Thoracic aorta (tissue), 2 donors: ENCODE results near the gene DLGAP3. TPM values are rescaled to one million over a fixed set of nuclear protein-coding genes. Genes with fewer than 3 reads are reported as not detected.

Experiments
- ATAC-seq: fragments of 150-250 bp; one replicate; pipeline ENCODE4 v1.8.0; 2017; ENCODE audit warnings: low read depth; ENCODE audit not compliant: insufficient number of reproducible peaks, low FRiP score
- DNase-seq: peaks from one replicate; pipeline ENCODE4 v3.0.0-alpha.2; 2020; ENCODE audit warnings: low spot score
- H3K27ac ChIP-seq, 2 donors: fragments of 200-600 bp; sonication (generic); 1 replicate in 1 of 2; 2 replicates in 1 of 2; pipeline ENCODE4 v1.5.1; 2016; ENCODE audit warnings: mild to moderate bottlenecking in 2 of 2, moderate library complexity in 2 of 2
- H3K27me3 ChIP-seq: fragments of 200-600 bp; sonication (generic); replicated peaks from 2 replicates; pipeline ENCODE4 v1.6.0; 2016; ENCODE audit warnings: mild to moderate bottlenecking; ENCODE audit not compliant: insufficient read depth
- H3K36me3 ChIP-seq: fragments of 200-600 bp; sonication (generic); one replicate; pipeline ENCODE4 v1.5.1; 2016
- H3K4me1 ChIP-seq, 2 donors: fragments of 200-600 bp; sonication (generic); 1 replicate in 1 of 2; 2 replicates in 1 of 2; pipeline versions ENCODE4 v1.5.1 to v1.6.0; 2016; ENCODE audit warnings: low read depth in 2 of 2, mild to moderate bottlenecking in 1 of 2; ENCODE audit not compliant: control insufficient read depth in 1 of 2
- H3K4me3 ChIP-seq: fragments of 200-600 bp; sonication (generic); 2 replicates; pipeline ENCODE4 v1.5.1; 2016; ENCODE audit warnings: mild to moderate bottlenecking
- H3K9me3 ChIP-seq: fragments of 200-600 bp; sonication (generic); 2 replicates; pipeline ENCODE4 v1.5.1; 2016
- total RNA-seq, 2 donors: library from RNA; depleted of rRNA; stranded (reverse); fragments of >200 nt; gene quantifications; one replicate each; pipeline versions ENCODE4 v1.1.0 to v1.2.3, GENCODE V29; 2016
- TF ChIP-seq, protein P1 (sequence below): fragments of 200-600 bp; sonication (generic); IDR thresholded peaks from one replicate; pipeline ENCODE4 v1.5.1; 2019; ENCODE audit warnings: antibody characterized with exemption

DLGAP3 gene
- total RNA-seq, 2 donors from 2014 or later, result 0.14 to 0.21 TPM

- H3K4me3 ChIP-seq, result no peak overlapping the region
- H3K27me3 ChIP-seq, result no peaks in the 10 kb centered on the region
- ATAC-seq (no peak), DNase-seq (no peak)
- no peaks in the 10 kb centered on the region for H3K36me3 ChIP-seq
- H3K9me3 ChIP-seq, result no peaks in the 10 kb centered on the region
- no peak overlapping the region for H3K27ac ChIP-seq
- TF ChIP-seq, protein P1, sequence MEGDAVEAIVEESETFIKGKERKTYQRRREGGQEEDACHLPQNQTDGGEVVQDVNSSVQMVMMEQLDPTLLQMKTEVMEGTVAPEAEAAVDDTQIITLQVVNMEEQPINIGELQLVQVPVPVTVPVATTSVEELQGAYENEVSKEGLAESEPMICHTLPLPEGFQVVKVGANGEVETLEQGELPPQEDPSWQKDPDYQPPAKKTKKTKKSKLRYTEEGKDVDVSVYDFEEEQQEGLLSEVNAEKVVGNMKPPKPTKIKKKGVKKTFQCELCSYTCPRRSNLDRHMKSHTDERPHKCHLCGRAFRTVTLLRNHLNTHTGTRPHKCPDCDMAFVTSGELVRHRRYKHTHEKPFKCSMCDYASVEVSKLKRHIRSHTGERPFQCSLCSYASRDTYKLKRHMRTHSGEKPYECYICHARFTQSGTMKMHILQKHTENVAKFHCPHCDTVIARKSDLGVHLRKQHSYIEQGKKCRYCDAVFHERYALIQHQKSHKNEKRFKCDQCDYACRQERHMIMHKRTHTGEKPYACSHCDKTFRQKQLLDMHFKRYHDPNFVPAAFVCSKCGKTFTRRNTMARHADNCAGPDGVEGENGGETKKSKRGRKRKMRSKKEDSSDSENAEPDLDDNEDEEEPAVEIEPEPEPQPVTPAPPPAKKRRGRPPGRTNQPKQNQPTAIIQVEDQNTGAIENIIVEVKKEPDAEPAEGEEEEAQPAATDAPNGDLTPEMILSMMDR, result no peak
- peaks cover 0 to 5% of the 10 kb centered on the region in 2 donors for H3K4me1 ChIP-seq
Observed at GRCh38 chr1:34844252-34844634, 85.2 kb downstream of the DLGAP3 start.

GRCh38 chr1:34843392-34844251 lies 85.8 kb downstream of the DLGAP3 start:
- TF ChIP-seq, protein P1, result no peak
- H3K4me1 ChIP-seq, result peaks cover 0 to 5% of the 10 kb centered on the region in 2 donors
- DNase-seq, result no peak
- H3K9me3 ChIP-seq, result no peaks in the 10 kb centered on the region
- H3K27ac ChIP-seq, result no peak overlapping the region
- no peaks in the 10 kb centered on the region for H3K27me3 ChIP-seq
- no peaks in the 10 kb centered on the region for H3K36me3 ChIP-seq
- ATAC-seq, result no peak
- H3K4me3 ChIP-seq, result no peak overlapping the region

GRCh38 chr1:34842952-34843371 lies 86.5 kb downstream of the DLGAP3 start:
- DNase-seq, result no peak
- peaks cover 0 to 5% of the 10 kb centered on the region in 2 donors for H3K4me1 ChIP-seq

GRCh38 chr1:34842073-34842472 lies 87.4 kb downstream of the DLGAP3 start:
- Histone ChIP-seq H3K9me3 (no peaks in the 10 kb centered on the region), H3K4me3 (no peak overlapping the region), H3K27me3 (no peaks in the 10 kb centered on the region), H3K27ac (no peak overlapping the region), H3K4me1 (peaks cover 0 to 8% of the 10 kb centered on the region in 2 donors), H3K36me3 (no peaks in the 10 kb centered on the region)
- DNase-seq (no peak), ATAC-seq (no peak)
- TF ChIP-seq, protein P1, result no peak

More at GRCh38 chr1:34842952-34843371, 86.5 kb downstream of the DLGAP3 start:
- no peaks in the 10 kb centered on the region for H3K27me3 ChIP-seq
- no peaks in the 10 kb centered on the region for H3K36me3 ChIP-seq
- H3K27ac ChIP-seq, result no peak overlapping the region
- no peak for ATAC-seq
- H3K9me3 ChIP-seq, result no peaks in the 10 kb centered on the region
- TF ChIP-seq, protein P1, result no peak
- H3K4me3 ChIP-seq, result no peak overlapping the region

DNA sequence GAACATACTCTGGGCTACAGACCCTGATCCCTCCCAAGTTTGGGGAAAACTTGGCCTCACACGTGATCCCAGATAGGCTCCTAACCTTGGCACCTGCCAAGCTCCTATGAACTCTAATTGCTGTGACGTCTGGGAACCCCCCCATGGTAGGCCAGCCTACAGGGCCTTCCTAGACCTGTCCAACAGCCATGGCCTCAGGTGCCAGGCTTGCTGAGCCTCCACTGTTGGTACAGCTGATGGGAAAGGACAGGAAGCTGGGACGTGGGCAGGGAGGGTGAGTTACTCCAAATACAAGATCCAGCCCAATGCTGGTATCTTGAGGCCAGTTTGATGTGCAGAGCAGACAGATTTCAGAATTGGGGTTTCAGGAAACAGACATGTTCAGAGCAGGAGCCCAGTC lies 89.0 kb downstream of the DLGAP3 start:
- Histone ChIP-seq H3K4me1 (peaks cover 7 to 24% of the 10 kb centered on the region in 2 donors), H3K27me3 (no peaks in the 10 kb centered on the region), H3K36me3 (no peaks in the 10 kb centered on the region), H3K4me3 (no peak overlapping the region), H3K9me3 (no peaks in the 10 kb centered on the region), H3K27ac (no peak overlapping the region)
- DNase-seq (no peak), ATAC-seq (no peak)
- TF ChIP-seq, protein P1, result no peak
